Measurements from ENCODE around the gene POLR1B.
"Not testable (repeated sequence)": the region's sequence is repeated elsewhere in the genome, so short reads cannot be mapped to it uniquely, and the experiment has no call there.

The POLR1B gene

GRCh38 chr2:112597537-112598322, 55.5 kb downstream of the POLR1B start:
- Histone ChIP-seq H3K9me3 (ENCODE audit: control insufficient read depth in 2 of 2, low read length in 2 of 2) (no peaks in the 10 kb centered on the region), H3K4me3 (ENCODE audit: low read length in 2 of 2) (no peak overlapping the region), H3K36me3 (ENCODE audit: control insufficient read depth in 2 of 2, insufficient read depth in 2 of 2, low read length in 2 of 2) (no peaks in the 10 kb centered on the region), H3K27ac (ENCODE audit: low read depth in 2 of 2, low read length in 2 of 2) (no peak overlapping the region), H3K4me1 (ENCODE audit: control insufficient read depth in 2 of 2, insufficient read depth in 2 of 2, low read length in 2 of 2) (no peaks in the 10 kb centered on the region), H3K9ac (ENCODE audit: low read depth in 1 of 2, low read length in 2 of 2) (no peak overlapping the region), H3K27me3 (ENCODE audit: control insufficient read depth in 2 of 2, insufficient read depth in 2 of 2, low read length in 2 of 2) (no peaks in the 10 kb centered on the region)

DNA sequence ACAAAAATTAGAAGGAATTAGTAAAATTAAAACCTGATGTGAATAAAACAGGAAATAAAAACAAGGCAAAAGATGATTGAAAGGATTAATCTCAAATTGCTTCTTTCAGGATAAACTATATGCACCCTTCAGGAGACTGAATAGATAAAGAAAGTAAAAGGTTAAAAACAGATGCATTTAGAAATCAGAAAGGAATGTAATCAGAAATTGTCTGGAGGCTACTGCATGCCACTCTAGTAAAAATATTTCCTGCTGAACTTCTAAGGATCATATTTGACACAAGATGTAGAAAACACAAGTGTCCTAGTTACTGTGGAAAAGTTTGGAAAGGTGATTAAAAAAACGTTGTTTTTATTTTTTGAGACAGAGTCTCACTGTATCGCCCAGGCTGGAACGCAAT, 58.4 kb downstream of the POLR1B start:
- Histone ChIP-seq H3K9ac (ENCODE audit: low read depth in 1 of 2, low read length in 2 of 2) (no peak overlapping the region), H3K9me3 (ENCODE audit: control insufficient read depth in 2 of 2, low read length in 2 of 2) (no peaks in the 10 kb centered on the region), H3K4me1 (ENCODE audit: control insufficient read depth in 2 of 2, insufficient read depth in 2 of 2, low read length in 2 of 2) (no peaks in the 10 kb centered on the region), H3K27me3 (ENCODE audit: control insufficient read depth in 2 of 2, insufficient read depth in 2 of 2, low read length in 2 of 2) (no peaks in the 10 kb centered on the region), H3K27ac (ENCODE audit: low read depth in 2 of 2, low read length in 2 of 2) (no peak overlapping the region), H3K36me3 (ENCODE audit: control insufficient read depth in 2 of 2, insufficient read depth in 2 of 2, low read length in 2 of 2) (no peaks in the 10 kb centered on the region), H3K4me3 (ENCODE audit: low read length in 2 of 2) (no peak overlapping the region)

GRCh38 chr2:112601754-112602153, 59.5 kb downstream of the POLR1B start:
- no peaks in the 10 kb centered on the region for H3K27me3 ChIP-seq (ENCODE audit: control insufficient read depth in 2 of 2, insufficient read depth in 2 of 2, low read length in 2 of 2)
- H3K36me3 ChIP-seq (ENCODE audit: control insufficient read depth in 2 of 2, insufficient read depth in 2 of 2, low read length in 2 of 2) = no peaks in the 10 kb centered on the region
- no peak overlapping the region for H3K9ac ChIP-seq (ENCODE audit: low read depth in 1 of 2, low read length in 2 of 2)
- no peaks in the 10 kb centered on the region for H3K9me3 ChIP-seq (ENCODE audit: control insufficient read depth in 2 of 2, low read length in 2 of 2)
- H3K27ac ChIP-seq (ENCODE audit: low read depth in 2 of 2, low read length in 2 of 2) = no peak overlapping the region
- no peak overlapping the region for H3K4me3 ChIP-seq (ENCODE audit: low read length in 2 of 2)
- peaks cover 7% of the 10 kb centered on the region in 2 donors for H3K4me1 ChIP-seq (ENCODE audit: control insufficient read depth in 2 of 2, insufficient read depth in 2 of 2, low read length in 2 of 2)

DNA sequence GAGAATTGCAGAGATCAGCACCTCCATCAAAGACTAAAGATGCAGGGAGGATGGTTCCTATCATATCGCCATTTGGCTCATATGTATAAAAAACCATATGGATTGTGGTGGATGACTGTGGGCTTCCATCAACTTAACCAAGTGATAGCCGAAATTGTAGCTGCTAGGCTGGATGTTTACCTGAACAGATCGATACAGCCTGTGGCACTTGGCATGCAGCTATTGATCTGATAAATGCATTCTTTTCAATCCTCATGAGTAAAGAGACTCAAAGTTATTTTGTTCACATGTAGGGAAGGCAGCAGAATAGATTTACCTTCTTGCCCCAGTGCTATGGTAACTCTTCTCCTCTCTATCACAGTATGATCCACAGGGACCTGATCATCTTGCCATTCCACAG, 60.7 kb downstream of the POLR1B start:
- Histone ChIP-seq H3K4me1 (ENCODE audit: control insufficient read depth in 2 of 2, insufficient read depth in 2 of 2, low read length in 2 of 2) (peaks cover 8 to 9% of the 10 kb centered on the region in 2 donors), H3K9ac (ENCODE audit: low read depth in 1 of 2, low read length in 2 of 2) (no peak overlapping the region), H3K27me3 (ENCODE audit: control insufficient read depth in 2 of 2, insufficient read depth in 2 of 2, low read length in 2 of 2) (no peaks in the 10 kb centered on the region), H3K27ac (ENCODE audit: low read depth in 2 of 2, low read length in 2 of 2) (no peak overlapping the region), H3K36me3 (ENCODE audit: control insufficient read depth in 2 of 2, insufficient read depth in 2 of 2, low read length in 2 of 2) (no peaks in the 10 kb centered on the region), H3K4me3 (ENCODE audit: low read length in 2 of 2) (no peak overlapping the region), H3K9me3 (ENCODE audit: control insufficient read depth in 2 of 2, low read length in 2 of 2) (no peaks in the 10 kb centered on the region)

- Histone ChIP-seq H3K9ac (ENCODE audit: low read depth in 1 of 2, low read length in 2 of 2) (no peak overlapping the region), H3K27me3 (ENCODE audit: control insufficient read depth in 2 of 2, insufficient read depth in 2 of 2, low read length in 2 of 2) (no peaks in the 10 kb centered on the region), H3K4me1 (ENCODE audit: control insufficient read depth in 2 of 2, insufficient read depth in 2 of 2, low read length in 2 of 2) (peaks cover 8 to 9% of the 10 kb centered on the region in 2 donors), H3K27ac (ENCODE audit: low read depth in 2 of 2, low read length in 2 of 2) (no peak overlapping the region), H3K4me3 (ENCODE audit: low read length in 2 of 2) (no peak overlapping the region), H3K9me3 (ENCODE audit: control insufficient read depth in 2 of 2, low read length in 2 of 2) (no peaks in the 10 kb centered on the region), H3K36me3 (ENCODE audit: control insufficient read depth in 2 of 2, insufficient read depth in 2 of 2, low read length in 2 of 2) (no peaks in the 10 kb centered on the region)
Measured at GRCh38 chr2:112603731-112604130, 61.5 kb downstream of the POLR1B start.

GRCh38 chr2:112604952-112605351, 62.7 kb downstream of the POLR1B start:
- Histone ChIP-seq H3K27me3 (ENCODE audit: control insufficient read depth in 2 of 2, insufficient read depth in 2 of 2, low read length in 2 of 2) (no peaks in the 10 kb centered on the region), H3K9ac (ENCODE audit: low read depth in 1 of 2, low read length in 2 of 2) (no peak overlapping the region), H3K36me3 (ENCODE audit: control insufficient read depth in 2 of 2, insufficient read depth in 2 of 2, low read length in 2 of 2) (no peaks in the 10 kb centered on the region)

GRCh38 chr2:112605926-112606325, 63.7 kb downstream of the POLR1B start:
- Histone ChIP-seq H3K9ac (ENCODE audit: low read depth in 1 of 2, low read length in 2 of 2) (no peak overlapping the region), H3K36me3 (ENCODE audit: control insufficient read depth in 2 of 2, insufficient read depth in 2 of 2, low read length in 2 of 2) (no peaks in the 10 kb centered on the region)

More at GRCh38 chr2:112604952-112605351, 62.7 kb downstream of the POLR1B start:
- H3K9me3 ChIP-seq (ENCODE audit: control insufficient read depth in 2 of 2, low read length in 2 of 2) = no peaks in the 10 kb centered on the region
- peaks cover 8 to 9% of the 10 kb centered on the region in 2 donors for H3K4me1 ChIP-seq (ENCODE audit: control insufficient read depth in 2 of 2, insufficient read depth in 2 of 2, low read length in 2 of 2)
- no peak overlapping the region for H3K27ac ChIP-seq (ENCODE audit: low read depth in 2 of 2, low read length in 2 of 2)
- no peak overlapping the region for H3K4me3 ChIP-seq (ENCODE audit: low read length in 2 of 2)

GRCh38 chr2:112606547-112606946, 64.3 kb downstream of the POLR1B start:
- peaks cover 8 to 9% of the 10 kb centered on the region in 2 donors for H3K4me1 ChIP-seq (ENCODE audit: control insufficient read depth in 2 of 2, insufficient read depth in 2 of 2, low read length in 2 of 2)
- peak overlapping the region; percentile 13 to 40 for H3K4me3 ChIP-seq (ENCODE audit: low read length in 2 of 2)
- no peaks in the 10 kb centered on the region for H3K27me3 ChIP-seq (ENCODE audit: control insufficient read depth in 2 of 2, insufficient read depth in 2 of 2, low read length in 2 of 2)
- peak overlapping the region; percentile 59 to 70 for H3K27ac ChIP-seq (ENCODE audit: low read depth in 2 of 2, low read length in 2 of 2)
- peak overlapping the region in 1 of 2 donors; percentile 18 for H3K9ac ChIP-seq (ENCODE audit: low read depth in 1 of 2, low read length in 2 of 2)
- no peaks in the 10 kb centered on the region for H3K36me3 ChIP-seq (ENCODE audit: control insufficient read depth in 2 of 2, insufficient read depth in 2 of 2, low read length in 2 of 2)
- no peaks in the 10 kb centered on the region for H3K9me3 ChIP-seq (ENCODE audit: control insufficient read depth in 2 of 2, low read length in 2 of 2)

More at GRCh38 chr2:112605926-112606325, 63.7 kb downstream of the POLR1B start:
- peaks cover 8 to 9% of the 10 kb centered on the region in 2 donors for H3K4me1 ChIP-seq (ENCODE audit: control insufficient read depth in 2 of 2, insufficient read depth in 2 of 2, low read length in 2 of 2)
- no peaks in the 10 kb centered on the region for H3K27me3 ChIP-seq (ENCODE audit: control insufficient read depth in 2 of 2, insufficient read depth in 2 of 2, low read length in 2 of 2)
- peak overlapping the region in 1 of 2 donors; percentile 13 for H3K4me3 ChIP-seq (ENCODE audit: low read length in 2 of 2)
- no peaks in the 10 kb centered on the region for H3K9me3 ChIP-seq (ENCODE audit: control insufficient read depth in 2 of 2, low read length in 2 of 2)
- H3K27ac ChIP-seq (ENCODE audit: low read depth in 2 of 2, low read length in 2 of 2) = no peak overlapping the region

DNA sequence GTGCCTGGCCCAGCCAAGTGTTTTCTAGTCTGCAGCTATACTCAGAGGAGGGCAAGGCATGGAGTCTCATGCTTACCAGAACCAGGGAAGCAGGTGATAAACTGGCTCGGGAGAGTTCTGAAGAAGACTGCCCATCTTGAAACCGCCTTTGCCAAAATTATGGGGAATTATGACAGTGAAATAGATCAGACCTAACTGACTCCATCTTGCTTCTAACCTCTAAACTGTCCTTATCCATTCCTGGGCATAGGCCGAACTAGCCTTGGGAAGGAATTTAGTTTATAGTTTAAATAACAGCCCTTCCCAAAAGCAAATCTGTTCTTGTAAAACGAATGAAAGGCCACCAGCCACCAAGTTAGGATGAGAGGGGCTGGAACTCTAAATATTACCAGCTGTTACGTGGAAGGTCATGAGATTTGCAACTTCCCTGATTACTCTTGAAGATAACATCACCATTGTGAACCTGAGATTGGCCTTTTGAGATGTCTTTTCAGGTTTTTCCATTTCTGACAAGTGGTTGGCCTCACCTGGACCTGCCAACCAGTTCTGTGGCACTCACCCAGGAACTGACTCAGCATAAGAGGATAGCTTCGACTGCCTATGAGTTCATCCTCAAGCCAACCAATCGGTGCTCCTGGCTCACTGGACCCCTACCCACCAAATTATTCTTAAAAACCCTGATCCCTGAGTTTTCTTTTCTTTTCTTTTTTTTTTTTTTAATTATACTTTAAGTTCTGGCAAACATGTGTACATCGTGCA, 65.6 kb downstream of the POLR1B start:
- H3K27ac ChIP-seq (ENCODE audit: low read depth in 2 of 2, low read length in 2 of 2) = no peak overlapping the region
- no peaks in the 10 kb centered on the region for H3K27me3 ChIP-seq (ENCODE audit: control insufficient read depth in 2 of 2, insufficient read depth in 2 of 2, low read length in 2 of 2)
- H3K4me3 ChIP-seq (ENCODE audit: low read length in 2 of 2) = no peak overlapping the region
- H3K9ac ChIP-seq (ENCODE audit: low read depth in 1 of 2, low read length in 2 of 2) = no peak overlapping the region
- no peaks in the 10 kb centered on the region for H3K9me3 ChIP-seq (ENCODE audit: control insufficient read depth in 2 of 2, low read length in 2 of 2)
- no peaks in the 10 kb centered on the region for H3K36me3 ChIP-seq (ENCODE audit: control insufficient read depth in 2 of 2, insufficient read depth in 2 of 2, low read length in 2 of 2)
- H3K4me1 ChIP-seq (ENCODE audit: control insufficient read depth in 2 of 2, insufficient read depth in 2 of 2, low read length in 2 of 2) = peaks cover 8 to 9% of the 10 kb centered on the region in 2 donors

DNA sequence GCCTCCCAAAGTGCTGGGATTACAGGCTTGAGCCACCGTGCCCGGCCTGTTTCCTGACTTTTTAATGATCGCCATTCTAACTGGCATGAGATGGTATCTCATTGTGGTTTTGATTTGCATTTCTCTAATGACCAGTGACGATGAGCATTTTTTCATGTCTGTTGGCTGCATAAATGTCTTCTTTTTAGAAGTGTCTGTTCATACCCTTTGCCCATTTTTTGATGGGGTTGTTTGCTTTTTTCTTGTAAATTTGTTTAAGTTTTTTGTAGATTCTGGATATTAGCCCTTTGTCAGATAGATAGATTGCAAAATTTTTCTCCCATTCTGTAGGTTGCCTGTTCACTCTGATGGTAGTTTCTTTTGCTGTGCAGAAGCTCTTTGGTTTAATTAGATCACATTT, 67.1 kb downstream of the POLR1B start:
- H3K9me3 ChIP-seq (ENCODE audit: control insufficient read depth in 2 of 2, low read length in 2 of 2) = not testable (repeated sequence)

More for the DNA sequence above, 67.1 kb downstream of the POLR1B start:
- peaks cover 8 to 10% of the 10 kb centered on the region in 2 donors for H3K4me1 ChIP-seq (ENCODE audit: control insufficient read depth in 2 of 2, insufficient read depth in 2 of 2, low read length in 2 of 2)
- not testable (repeated sequence) for H3K36me3 ChIP-seq (ENCODE audit: control insufficient read depth in 2 of 2, insufficient read depth in 2 of 2, low read length in 2 of 2); H3K27ac ChIP-seq (ENCODE audit: low read depth in 2 of 2, low read length in 2 of 2); H3K27me3 ChIP-seq (ENCODE audit: control insufficient read depth in 2 of 2, insufficient read depth in 2 of 2, low read length in 2 of 2); H3K9ac ChIP-seq (ENCODE audit: low read depth in 1 of 2, low read length in 2 of 2); H3K4me3 ChIP-seq (ENCODE audit: low read length in 2 of 2)
